HG02852 (cell line): ENCODE data around the gene EVL.

Experiments
- ATAC-seq: cut with Tn5 transposase; IDR thresholded peaks from one replicate; pipeline ENCODE4 v1.9.1; 2021; ENCODE audit warnings: mild to moderate bottlenecking, moderate library complexity; ENCODE audit not compliant: unreplicated experiment

EVL gene

GRCh38 chr14:100082723-100083122, 17.5 kb downstream of the EVL start:
- no peak for ATAC-seq

GRCh38 chr14:100083706-100084105, 18.5 kb downstream of the EVL start:
- no peak for ATAC-seq

- no peak for ATAC-seq
These were observed 19.4 kb downstream of the EVL start for GRCh38 chr14:100084591-100084990.

GRCh38 chr14:100085462-100085861, 20.2 kb downstream of the EVL start:
- ATAC-seq: no peak

- no peak for ATAC-seq
These were observed 21.1 kb downstream of the EVL start for GRCh38 chr14:100086361-100086760.

GRCh38 chr14:100088226-100088625, 23.0 kb downstream of the EVL start:
- ATAC-seq: no peak

GRCh38 chr14:100091386-100091785, 26.2 kb downstream of the EVL start:
- no peak for ATAC-seq

GRCh38 chr14:100092832-100093231, 27.6 kb downstream of the EVL start:
- ATAC-seq: no peak

GRCh38 chr14:100093319-100093718, 28.1 kb downstream of the EVL start:
- no peak for ATAC-seq

- ATAC-seq: no peak
These were observed 31.4 kb downstream of the EVL start for GRCh38 chr14:100096656-100097055.

- ATAC-seq: no peak
These were observed 32.9 kb downstream of the EVL start for GRCh38 chr14:100098171-100098570.

- ATAC-seq: no peak
These were observed 34.9 kb downstream of the EVL start for GRCh38 chr14:100100032-100100703.

GRCh38 chr14:100102156-100102785, 37.0 kb downstream of the EVL start:
- ATAC-seq: no peak

GRCh38 chr14:100103250-100104005, 38.2 kb downstream of the EVL start:
- no peak for ATAC-seq

GRCh38 chr14:100104006-100104352, 38.8 kb downstream of the EVL start:
- ATAC-seq: no peak

- ATAC-seq: no peak
These were observed 39.5 kb downstream of the EVL start for GRCh38 chr14:100104523-100105300.

GRCh38 chr14:100105357-100106169, 40.3 kb downstream of the EVL start:
- no peak for ATAC-seq

- ATAC-seq: no peak
These were observed 41.3 kb downstream of the EVL start for GRCh38 chr14:100106250-100107112.

GRCh38 chr14:100107236-100107635, 42.0 kb downstream of the EVL start:
- ATAC-seq: no peak
